ENCODE measurements around the gene SLC25A43.

SLC25A43 gene

DNA sequence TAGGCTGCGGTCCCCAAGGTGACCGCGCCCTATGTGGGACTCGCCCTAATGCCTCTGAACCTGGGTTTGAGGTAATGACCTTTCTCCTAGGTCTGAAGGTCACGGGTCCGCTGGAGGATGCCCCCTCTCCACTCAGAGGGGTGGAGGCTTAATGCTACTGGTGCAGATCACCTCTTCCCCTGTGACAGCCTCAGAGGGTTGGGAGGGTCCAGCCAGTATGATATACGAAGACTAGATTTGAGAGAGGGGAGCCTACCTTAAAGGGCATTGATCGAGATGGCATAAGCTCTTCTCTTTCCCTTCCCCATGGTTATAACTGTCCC, 70.1 kb downstream of the SLC25A43 start:
- TF ChIP-seq, protein P1, sequence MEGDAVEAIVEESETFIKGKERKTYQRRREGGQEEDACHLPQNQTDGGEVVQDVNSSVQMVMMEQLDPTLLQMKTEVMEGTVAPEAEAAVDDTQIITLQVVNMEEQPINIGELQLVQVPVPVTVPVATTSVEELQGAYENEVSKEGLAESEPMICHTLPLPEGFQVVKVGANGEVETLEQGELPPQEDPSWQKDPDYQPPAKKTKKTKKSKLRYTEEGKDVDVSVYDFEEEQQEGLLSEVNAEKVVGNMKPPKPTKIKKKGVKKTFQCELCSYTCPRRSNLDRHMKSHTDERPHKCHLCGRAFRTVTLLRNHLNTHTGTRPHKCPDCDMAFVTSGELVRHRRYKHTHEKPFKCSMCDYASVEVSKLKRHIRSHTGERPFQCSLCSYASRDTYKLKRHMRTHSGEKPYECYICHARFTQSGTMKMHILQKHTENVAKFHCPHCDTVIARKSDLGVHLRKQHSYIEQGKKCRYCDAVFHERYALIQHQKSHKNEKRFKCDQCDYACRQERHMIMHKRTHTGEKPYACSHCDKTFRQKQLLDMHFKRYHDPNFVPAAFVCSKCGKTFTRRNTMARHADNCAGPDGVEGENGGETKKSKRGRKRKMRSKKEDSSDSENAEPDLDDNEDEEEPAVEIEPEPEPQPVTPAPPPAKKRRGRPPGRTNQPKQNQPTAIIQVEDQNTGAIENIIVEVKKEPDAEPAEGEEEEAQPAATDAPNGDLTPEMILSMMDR (conservative IDR thresholded peaks at IDR 0.05) = peak; percentile 24; the same call in 1 of the 2 replicates
- peak overlapping the region; percentile 71 for H3K27ac ChIP-seq

DNA sequence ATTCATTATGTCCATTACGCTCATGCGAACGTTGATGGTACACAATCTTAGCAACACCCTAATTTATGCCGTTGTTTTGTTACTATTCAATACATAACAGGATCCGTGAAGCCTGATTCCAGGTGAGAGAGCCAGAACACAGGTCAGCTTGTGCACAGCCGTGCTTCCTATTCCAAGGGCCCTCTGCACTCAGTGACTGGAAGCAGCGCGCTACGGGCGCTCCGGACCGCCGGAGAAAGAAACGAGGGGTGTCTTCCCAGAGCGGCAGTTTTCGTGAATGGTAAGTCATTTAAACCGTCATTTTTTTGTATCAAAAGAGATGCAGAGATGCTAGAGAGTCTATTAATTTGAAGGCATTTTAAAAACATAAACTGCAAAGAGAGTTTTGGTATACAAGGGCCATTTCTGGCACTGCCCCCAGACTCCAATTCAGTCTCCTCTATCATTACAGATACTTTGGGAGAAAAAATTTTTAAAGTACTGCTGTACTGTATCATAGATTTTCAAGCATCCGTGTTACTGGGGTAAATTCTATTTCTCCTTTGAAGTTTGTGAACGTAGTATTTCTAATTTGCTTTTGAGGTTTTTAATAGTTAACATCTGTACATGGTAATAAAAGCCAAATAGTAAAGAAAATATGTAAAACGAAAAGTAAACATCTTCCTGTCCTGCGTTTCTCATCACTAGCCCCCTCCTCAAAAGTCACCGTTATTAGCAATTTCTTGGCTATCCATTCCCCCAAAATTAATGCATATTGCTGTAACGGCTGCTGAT, 75.7 kb downstream of the SLC25A43 start:
- TF ChIP-seq, protein P1 (conservative IDR thresholded peaks at IDR 0.05) = no peak
- H3K27ac ChIP-seq = no peak overlapping the region

DNA sequence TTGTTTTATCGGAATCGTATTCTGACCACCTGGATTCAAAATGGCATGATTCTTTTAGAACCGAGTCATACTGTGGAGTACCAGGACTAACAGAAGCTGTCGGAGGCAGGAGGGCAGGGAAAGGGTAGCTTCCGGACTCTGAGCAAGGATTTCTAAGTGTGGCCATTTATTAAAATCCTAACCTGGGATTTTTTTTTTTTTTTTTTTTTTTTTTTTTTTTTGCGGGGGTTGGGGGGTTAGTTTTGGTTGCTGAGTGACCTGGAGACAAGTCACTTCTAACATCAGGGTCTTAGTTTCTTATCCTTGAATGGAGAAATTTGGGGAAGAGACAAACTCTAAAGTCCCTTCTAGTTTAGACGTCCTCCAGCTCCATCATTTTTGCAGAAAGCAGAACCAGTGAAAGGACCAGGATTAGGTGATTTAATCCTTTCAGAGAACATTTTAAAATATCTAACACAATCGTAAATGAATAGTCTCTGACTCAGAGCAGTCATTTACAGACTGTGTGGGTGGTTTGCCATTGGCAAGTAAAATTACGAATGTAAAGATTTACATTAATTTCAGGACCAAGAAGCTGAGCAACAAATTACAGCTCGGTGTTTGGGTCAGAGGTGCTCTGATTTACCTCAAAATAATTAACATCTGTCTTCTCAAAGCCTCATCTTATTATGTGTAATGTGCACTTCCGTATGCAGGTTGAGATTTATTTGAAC, 76.4 kb downstream of the SLC25A43 start:
- TF ChIP-seq, protein P1 (conservative IDR thresholded peaks at IDR 0.05) = no peak
- no peak overlapping the region for H3K27ac ChIP-seq

DNA sequence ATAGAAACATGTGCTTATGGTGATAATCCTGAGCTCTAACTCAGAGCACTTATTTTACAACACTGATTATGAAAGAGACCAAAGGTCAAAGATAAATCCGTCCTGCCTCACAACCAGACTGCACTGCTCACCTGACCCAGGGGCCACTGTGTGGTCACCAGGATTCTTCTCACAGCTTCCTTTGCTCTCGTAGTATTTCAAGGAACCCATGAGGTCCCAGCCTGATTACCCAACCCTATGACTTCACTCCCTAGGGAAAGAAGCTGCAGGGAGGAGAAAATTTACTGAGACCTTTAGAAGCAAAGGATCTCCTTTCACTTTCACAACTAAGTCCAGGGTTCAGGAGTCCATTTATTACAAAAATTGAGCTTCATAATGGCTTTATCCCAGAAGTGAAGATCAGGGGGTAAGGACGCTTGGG, 78.7 kb downstream of the SLC25A43 start:
- TF ChIP-seq, protein P1 (conservative IDR thresholded peaks at IDR 0.05) = no peak
- no peak overlapping the region for H3K27ac ChIP-seq

DNA sequence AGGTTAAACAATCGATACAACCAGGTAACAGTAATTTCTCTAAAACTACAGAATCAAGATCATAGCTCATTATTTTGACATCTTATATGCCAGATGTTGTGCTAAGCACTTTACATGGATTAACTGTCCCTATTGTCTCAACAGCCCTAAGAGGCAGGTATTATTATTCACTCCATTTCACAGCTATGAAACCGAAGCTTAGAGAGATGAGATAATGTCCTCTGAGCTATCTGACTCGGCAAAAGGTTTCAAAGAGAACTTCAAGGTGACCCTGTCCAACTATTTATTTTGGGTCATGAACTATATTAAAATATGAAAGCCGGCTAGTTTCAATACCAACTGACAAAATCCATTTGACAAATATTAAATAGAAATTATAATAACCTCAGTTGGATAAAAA, 79.4 kb downstream of the SLC25A43 start:
- H3K27ac ChIP-seq = no peak overlapping the region
- TF ChIP-seq, protein P1 (conservative IDR thresholded peaks at IDR 0.05) = no peak

DNA sequence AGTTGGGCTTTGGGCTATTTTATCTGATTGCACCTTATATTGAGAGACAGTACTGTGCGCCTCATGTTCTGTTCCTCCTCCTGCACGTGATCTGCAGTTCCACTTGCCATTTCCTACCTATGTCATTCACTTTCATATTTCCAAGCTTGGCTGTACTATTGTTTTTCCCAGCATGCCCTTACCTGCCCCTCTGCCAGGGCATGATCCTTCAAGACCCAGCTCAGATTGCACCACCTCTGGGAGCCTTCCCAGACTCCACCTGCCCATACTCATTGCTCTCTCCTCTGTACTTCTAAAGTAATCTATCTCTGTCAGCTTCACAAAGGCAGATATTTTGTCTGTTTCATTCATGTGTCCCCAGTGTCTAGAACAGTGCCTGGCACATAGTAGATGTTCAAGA, 80.7 kb downstream of the SLC25A43 start:
- TF ChIP-seq, protein P1 (conservative IDR thresholded peaks at IDR 0.05) = no peak
- no peak overlapping the region for H3K27ac ChIP-seq

DNA sequence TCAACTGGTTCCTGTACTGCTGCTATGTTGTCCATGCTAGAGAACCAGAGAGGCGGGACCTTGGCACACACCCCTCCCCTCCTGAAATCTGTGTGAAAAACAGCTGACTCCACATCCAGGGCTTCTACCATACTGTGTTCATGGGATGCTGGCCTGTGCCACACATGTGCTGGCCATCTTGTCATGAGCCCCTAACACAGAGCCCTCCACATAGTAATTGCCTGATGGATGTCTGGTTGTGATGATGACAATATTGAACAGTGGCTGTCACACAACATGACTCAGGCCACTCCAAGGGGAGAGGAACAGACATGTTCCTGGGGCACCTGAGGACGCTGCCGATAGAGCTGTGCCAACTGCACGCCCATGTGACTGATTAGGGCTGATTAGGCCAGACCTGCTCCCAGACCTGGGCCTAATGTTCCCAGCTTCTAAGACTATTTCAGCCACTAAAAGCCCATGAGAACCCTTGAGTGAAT, 82.2 kb downstream of the SLC25A43 start:
- H3K27ac ChIP-seq = peak overlapping the region; percentile 49
- TF ChIP-seq, protein P1 (conservative IDR thresholded peaks at IDR 0.05) = no peak

Measured in VCaP (cell line).